ENCODE results near the gene KLRC2.

DNA sequence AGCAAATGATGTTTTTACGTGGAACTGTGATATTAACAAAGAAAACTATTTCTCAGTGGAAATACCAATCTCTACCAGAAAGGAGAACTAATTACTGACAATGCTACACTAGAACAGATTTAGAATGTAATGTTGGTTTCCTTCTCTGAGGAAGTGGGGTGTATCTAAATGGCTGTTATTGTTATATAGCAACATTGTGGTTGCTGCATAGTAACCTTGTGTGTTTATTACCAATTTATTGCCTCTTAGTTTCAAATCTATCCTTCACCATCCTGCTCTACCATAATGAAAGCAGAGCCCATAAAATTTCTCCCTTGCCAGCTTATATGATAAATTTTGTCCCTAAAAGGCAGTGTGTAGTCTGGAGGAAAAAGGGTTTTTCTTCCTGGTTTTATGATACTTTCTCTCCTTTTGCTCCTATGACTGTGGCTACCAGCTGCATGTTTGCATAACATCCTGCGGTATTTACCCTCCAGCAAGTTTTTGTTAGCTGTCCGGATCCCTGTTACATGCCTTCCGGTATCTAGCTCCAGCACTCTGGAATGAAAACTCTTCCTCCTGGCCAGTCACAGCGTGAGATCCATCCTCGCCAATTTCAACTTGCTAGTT lies 40.3 kb downstream of the KLRC2 start:
- TF ChIP-seq, protein P1, sequence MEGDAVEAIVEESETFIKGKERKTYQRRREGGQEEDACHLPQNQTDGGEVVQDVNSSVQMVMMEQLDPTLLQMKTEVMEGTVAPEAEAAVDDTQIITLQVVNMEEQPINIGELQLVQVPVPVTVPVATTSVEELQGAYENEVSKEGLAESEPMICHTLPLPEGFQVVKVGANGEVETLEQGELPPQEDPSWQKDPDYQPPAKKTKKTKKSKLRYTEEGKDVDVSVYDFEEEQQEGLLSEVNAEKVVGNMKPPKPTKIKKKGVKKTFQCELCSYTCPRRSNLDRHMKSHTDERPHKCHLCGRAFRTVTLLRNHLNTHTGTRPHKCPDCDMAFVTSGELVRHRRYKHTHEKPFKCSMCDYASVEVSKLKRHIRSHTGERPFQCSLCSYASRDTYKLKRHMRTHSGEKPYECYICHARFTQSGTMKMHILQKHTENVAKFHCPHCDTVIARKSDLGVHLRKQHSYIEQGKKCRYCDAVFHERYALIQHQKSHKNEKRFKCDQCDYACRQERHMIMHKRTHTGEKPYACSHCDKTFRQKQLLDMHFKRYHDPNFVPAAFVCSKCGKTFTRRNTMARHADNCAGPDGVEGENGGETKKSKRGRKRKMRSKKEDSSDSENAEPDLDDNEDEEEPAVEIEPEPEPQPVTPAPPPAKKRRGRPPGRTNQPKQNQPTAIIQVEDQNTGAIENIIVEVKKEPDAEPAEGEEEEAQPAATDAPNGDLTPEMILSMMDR (conservative IDR thresholded peaks at IDR 0.05), result no peak
- no peak for TF ChIP-seq ZFX (IDR thresholded peaks at IDR 0.05)

Data from C4-2B (cell line).